ENCODE results near the gene VPS54. TPM values are rescaled to one million over a fixed set of nuclear protein-coding genes. Genes with fewer than 3 reads are reported as not detected.
"Not testable (repeated sequence)": the region's sequence is repeated elsewhere in the genome, so short reads cannot be mapped to it uniquely, and the experiment has no call there.

Gene VPS54
- polyA plus RNA-seq, 1 experiment = 5.6 TPM

DNA sequence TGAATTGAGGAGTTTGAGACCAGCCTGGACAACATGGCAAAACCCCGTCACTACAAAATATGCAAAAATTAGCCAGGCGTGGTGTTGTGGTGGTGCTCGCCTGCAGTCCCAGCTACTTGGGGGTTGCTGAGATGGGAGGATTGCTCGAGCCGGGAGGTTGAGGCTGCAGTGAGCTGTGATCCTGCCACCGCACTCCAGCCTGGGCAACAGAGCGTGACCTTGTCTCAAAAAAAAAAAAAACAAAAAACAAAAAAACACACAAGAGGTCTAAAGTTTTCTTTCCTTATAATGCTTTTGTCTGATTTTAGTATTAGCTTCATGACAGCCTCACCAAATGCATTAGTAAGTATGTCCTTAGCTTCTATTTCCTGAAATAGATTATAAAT, 43.1 kb downstream of the VPS54 start:
- TF ChIP-seq, protein P1, sequence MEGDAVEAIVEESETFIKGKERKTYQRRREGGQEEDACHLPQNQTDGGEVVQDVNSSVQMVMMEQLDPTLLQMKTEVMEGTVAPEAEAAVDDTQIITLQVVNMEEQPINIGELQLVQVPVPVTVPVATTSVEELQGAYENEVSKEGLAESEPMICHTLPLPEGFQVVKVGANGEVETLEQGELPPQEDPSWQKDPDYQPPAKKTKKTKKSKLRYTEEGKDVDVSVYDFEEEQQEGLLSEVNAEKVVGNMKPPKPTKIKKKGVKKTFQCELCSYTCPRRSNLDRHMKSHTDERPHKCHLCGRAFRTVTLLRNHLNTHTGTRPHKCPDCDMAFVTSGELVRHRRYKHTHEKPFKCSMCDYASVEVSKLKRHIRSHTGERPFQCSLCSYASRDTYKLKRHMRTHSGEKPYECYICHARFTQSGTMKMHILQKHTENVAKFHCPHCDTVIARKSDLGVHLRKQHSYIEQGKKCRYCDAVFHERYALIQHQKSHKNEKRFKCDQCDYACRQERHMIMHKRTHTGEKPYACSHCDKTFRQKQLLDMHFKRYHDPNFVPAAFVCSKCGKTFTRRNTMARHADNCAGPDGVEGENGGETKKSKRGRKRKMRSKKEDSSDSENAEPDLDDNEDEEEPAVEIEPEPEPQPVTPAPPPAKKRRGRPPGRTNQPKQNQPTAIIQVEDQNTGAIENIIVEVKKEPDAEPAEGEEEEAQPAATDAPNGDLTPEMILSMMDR (IDR thresholded peaks at IDR 0.05; ENCODE audit: insufficient read depth, low read depth, low read length) = no peak
- H3K36me3 ChIP-seq (ENCODE audit: control insufficient read depth, insufficient read depth, low read length) = peaks cover 3% of the 10 kb centered on the region; the same call in 1 of the 2 replicates
- H3K4me3 ChIP-seq (ENCODE audit: low read depth, low read length) = no peak overlapping the region
- ChIA-PET POLR2A (no interaction called here), CTCF (interaction anchor here (1.1 to 1.6 kb wide), 2 partner anchors 10 to 12 kb away, joined by 3 to 4 read pairs; no protein-coding TSS in a partner anchor)
- no peaks in the 10 kb centered on the region for H3K27me3 ChIP-seq (ENCODE audit: control insufficient read depth, insufficient read depth, low read length)
- no peak for DNase-seq (ENCODE audit: low read depth)

DNA sequence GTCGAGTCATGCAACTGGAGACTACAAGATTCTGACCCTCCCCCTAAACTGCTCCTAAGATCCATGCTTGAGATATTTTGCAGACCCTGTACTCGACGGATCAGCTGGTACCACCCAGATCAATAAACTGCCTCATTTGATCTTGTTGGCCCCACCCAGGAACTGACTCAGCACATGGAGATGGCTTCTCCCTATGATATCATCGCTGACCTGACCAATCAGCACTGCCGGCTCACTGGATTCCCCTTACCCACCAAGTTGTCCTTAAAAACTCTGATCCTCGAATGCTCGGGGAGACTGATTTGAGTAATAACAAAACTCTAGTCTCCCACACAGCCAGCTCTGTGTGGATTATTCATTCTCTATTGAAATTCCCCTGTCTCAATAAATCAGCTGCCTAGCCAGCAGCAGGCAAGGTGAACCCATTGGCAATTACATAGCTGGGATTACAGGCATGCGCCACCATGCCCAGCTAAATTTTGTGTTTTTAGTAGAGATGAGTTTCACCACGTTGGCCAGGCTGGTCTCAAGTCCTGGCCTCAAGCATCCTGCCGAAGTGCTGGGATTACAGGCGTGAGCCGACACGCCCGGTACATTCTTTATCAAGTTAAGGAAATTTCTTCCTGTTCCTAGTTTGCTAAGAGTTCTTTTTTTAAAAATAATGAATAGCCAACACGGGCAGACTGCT, 43.6 kb downstream of the VPS54 start:
- CTCF ChIA-PET = interaction anchor here (1.1 to 1.6 kb wide), 2 partner anchors 10 to 12 kb away, joined by 3 to 4 read pairs; no protein-coding TSS in a partner anchor
- no peaks in the 10 kb centered on the region for H3K27me3 ChIP-seq (ENCODE audit: control insufficient read depth, insufficient read depth, low read length)
- POLR2A ChIA-PET = no interaction called here
- TF ChIP-seq, protein P1 (IDR thresholded peaks at IDR 0.05; ENCODE audit: insufficient read depth, low read depth, low read length) = no peak
- no peak overlapping the region for H3K4me3 ChIP-seq (ENCODE audit: low read depth, low read length)
- peaks cover 3% of the 10 kb centered on the region; the same call in 1 of the 2 replicates for H3K36me3 ChIP-seq (ENCODE audit: control insufficient read depth, insufficient read depth, low read length)
- DNase-seq (ENCODE audit: low read depth) = no peak

DNA sequence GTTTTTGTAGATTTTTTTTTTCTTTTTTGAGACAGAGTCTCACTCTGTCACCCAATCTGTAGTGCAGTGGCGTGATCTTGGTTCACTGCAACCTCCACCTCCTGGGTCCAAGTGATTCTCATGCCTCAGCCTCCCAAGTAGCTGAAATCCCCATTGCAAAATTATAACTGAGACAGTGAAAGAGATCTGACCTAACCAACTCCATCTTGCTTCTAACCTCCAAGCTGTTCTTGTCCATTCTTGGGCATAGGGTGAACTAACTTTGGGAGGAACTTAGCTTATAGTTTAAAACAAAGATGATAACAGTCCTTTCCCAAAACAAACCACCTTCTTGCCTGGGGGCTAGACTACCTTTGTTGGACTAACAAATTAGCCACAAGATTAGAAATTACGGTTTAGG, 44.2 kb downstream of the VPS54 start:
- H3K36me3 ChIP-seq (ENCODE audit: control insufficient read depth, insufficient read depth, low read length); H3K4me3 ChIP-seq (ENCODE audit: low read depth, low read length); H3K27me3 ChIP-seq (ENCODE audit: control insufficient read depth, insufficient read depth, low read length); POLR2A ChIA-PET; DNase-seq (ENCODE audit: low read depth): not testable (repeated sequence)
- CTCF ChIA-PET = interaction anchor here (1.1 to 1.6 kb wide), 3 partner anchors 9 to 17 kb away, joined by 3 to 4 read pairs (median 3); no protein-coding TSS in a partner anchor

DNA sequence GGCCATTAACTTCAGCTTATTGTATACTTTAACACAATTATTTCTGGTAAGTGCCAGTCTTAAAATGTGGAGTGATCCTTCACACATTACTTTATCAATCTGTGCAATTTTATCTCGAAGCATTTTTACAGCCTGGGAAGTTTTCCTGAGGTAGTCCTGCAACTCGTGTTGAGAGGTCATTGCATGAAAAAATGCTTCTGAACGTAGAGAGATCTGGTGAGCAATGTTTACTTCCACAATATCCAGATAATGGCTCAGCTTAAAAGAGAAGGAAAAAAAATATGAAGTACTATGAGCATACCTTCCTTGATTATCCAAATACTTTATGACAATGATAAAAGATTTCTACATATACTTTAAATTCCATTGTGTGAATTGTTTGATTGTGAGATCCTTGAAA, 57.0 kb downstream of the VPS54 start:
- TF ChIP-seq, protein P1 (IDR thresholded peaks at IDR 0.05; ENCODE audit: insufficient read depth, low read depth, low read length) = no peak
- DNase-seq (ENCODE audit: low read depth) = no peak
- Histone ChIP-seq H3K36me3 (ENCODE audit: control insufficient read depth, insufficient read depth, low read length) (no peaks in the 10 kb centered on the region; the same call in 1 of the 2 replicates), H3K4me3 (ENCODE audit: low read depth, low read length) (no peak overlapping the region), H3K27me3 (ENCODE audit: control insufficient read depth, insufficient read depth, low read length) (no peaks in the 10 kb centered on the region)
- ChIA-PET POLR2A (no interaction called here), CTCF (no interaction called here)

DNA sequence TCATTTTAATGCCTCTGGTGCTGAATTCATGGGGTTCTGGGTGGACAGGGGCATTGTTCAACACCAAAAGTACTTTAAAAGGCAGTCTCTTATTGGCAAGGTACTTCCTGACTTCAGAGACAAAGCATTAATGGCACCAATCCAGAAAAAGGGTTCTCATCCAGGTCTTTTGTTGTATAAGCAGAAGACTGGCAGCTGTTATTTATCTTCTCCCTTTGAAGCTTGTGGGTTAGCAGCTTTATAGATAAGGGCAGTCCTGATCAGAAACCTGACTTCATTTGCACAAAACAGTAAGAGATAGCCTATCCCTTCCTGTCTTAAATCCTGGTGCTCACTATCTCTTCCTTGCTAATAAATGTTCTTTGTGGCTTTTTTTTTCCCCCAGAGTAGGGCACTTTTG, 68.8 kb downstream of the VPS54 start:
- H3K36me3 ChIP-seq (ENCODE audit: control insufficient read depth, insufficient read depth, low read length) = no peaks in the 10 kb centered on the region
- CTCF ChIA-PET = no interaction called here
- POLR2A ChIA-PET = no interaction called here
- no peak overlapping the region for H3K4me3 ChIP-seq (ENCODE audit: low read depth, low read length)
- no peak for DNase-seq (ENCODE audit: low read depth)
- TF ChIP-seq, protein P1 (IDR thresholded peaks at IDR 0.05; ENCODE audit: insufficient read depth, low read depth, low read length) = no peak
- H3K27me3 ChIP-seq (ENCODE audit: control insufficient read depth, insufficient read depth, low read length) = no peaks in the 10 kb centered on the region

DNA sequence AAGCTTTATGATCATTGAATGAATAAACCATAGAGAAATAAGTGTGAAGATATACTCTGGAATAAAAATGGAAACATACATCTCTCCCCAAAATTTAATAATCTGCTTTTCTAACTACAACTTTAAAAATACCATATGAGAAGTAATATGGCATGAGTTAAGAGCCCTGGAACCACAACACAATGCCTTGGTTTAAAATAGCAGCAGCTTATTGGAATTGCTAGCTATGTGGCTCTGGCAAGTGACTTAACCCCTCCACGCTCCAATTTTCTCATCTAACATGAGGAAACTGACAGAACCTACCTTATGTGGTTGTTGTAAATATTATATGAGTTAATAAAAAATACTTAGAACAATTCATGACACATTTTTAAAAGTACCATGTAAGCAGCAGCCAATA, 76.4 kb downstream of the VPS54 start:
- Histone ChIP-seq H3K27me3 (ENCODE audit: control insufficient read depth, insufficient read depth, low read length) (no peaks in the 10 kb centered on the region), H3K4me3 (ENCODE audit: low read depth, low read length) (no peak overlapping the region), H3K36me3 (ENCODE audit: control insufficient read depth, insufficient read depth, low read length) (peaks cover 2% of the 10 kb centered on the region; the same call in 1 of the 2 replicates)
- TF ChIP-seq, protein P1 (IDR thresholded peaks at IDR 0.05; ENCODE audit: insufficient read depth, low read depth, low read length) = no peak
- DNase-seq (ENCODE audit: low read depth) = no peak
- ChIA-PET CTCF (no interaction called here), POLR2A (no interaction called here)

DNA sequence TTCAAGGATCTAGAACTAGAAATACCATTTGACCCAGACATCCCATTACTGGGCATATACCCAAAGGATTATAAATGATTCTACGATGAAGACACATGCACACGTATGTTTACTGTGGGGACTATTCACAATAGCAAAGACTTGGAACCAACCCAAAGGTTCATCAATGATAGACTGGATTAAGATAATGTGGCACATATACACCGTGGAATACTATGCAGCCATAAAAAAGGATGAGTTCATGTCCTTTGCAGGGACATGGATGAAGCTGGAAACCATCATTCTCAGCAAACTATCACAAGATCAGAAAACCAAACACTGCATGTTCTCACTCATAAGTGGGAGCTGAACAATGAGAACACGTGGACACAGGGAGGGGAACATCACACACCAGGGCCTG, 87.1 kb downstream of the VPS54 start:
- H3K36me3 ChIP-seq (ENCODE audit: control insufficient read depth, insufficient read depth, low read length); POLR2A ChIA-PET; DNase-seq (ENCODE audit: low read depth); H3K27me3 ChIP-seq (ENCODE audit: control insufficient read depth, insufficient read depth, low read length); H3K4me3 ChIP-seq (ENCODE audit: low read depth, low read length); CTCF ChIA-PET: not testable (repeated sequence)

Data from BJ (cell line).